Measurements from ENCODE around the gene MAP2K5. TPM values are rescaled to one million over a fixed set of nuclear protein-coding genes. Genes with fewer than 3 reads are reported as not detected.

The MAP2K5 gene
- total and polyA plus RNA-seq, 7 donors, result 9.8 to 24.0 (median 16.5) TPM

DNA sequence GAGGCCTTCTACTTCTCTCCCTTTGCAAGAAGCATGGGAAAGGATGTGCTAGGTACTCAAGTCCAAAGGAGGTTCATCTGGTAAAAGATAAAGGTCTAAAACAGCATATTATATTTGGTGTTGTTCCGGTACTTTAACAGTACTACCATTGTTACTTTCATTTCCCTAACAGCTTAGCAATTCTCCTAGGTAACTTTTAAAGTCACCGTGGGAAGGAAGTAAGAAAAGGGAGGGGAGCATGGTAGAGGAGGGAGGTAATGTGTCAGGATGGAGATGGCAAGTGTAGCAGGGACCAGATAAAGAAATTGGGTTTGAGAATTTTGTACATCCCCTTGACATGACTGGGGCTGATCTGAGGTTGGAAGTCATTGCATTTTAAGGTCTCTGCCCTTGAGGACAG, 193.4 kb downstream of the MAP2K5 start:
- TF ChIP-seq CTCF (IDR thresholded peaks at IDR 0.05), result no peak
- no peak for ATAC-seq
- no peaks in the 10 kb centered on the region for H3K27me3 ChIP-seq (ENCODE audit: insufficient read depth in 3 of 3, low read length in 2 of 3)
- no peak overlapping the region for H3K27ac ChIP-seq
- no peaks in the 10 kb centered on the region for H3K9me3 ChIP-seq
- 19 to 20% (median 20%) methylated on average over 2 of the region's 2 CpGs for WGBS, 3 donors
- no peaks in the 10 kb centered on the region for H3K36me3 ChIP-seq (ENCODE audit: insufficient read depth in 1 of 2, low read depth in 1 of 2)
- H3K4me1 ChIP-seq, result no peaks in the 10 kb centered on the region
- intact Hi-C loops (cut with DNase I), result no loop called here
- no peak for DNase-seq
- no peak overlapping the region for H3K4me3 ChIP-seq

DNA sequence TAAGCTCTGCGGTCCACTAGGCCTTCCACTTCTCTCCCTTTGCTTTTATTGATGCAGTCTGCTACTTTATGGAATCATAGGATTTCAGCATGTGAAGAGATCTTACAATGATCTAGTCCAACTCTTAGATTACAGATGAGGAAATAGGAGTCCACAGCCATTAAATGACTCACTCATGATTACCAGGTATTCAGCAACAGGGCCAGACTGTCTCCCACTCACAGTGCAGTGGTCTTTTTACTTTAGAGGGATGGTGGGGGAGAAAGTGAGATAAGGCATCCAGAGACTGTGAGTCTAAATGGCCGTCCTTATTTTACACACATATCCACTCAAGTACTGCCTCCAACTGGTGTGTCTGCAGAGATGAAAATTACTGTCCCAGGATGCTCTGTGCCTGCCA, 194.3 kb downstream of the MAP2K5 start:
- TF ChIP-seq CTCF (IDR thresholded peaks at IDR 0.05), result no peak
- no peak for ATAC-seq
- Histone ChIP-seq H3K4me1 (no peaks in the 10 kb centered on the region), H3K27me3 (ENCODE audit: insufficient read depth in 3 of 3, low read length in 2 of 3) (no peaks in the 10 kb centered on the region), H3K27ac (no peak overlapping the region), H3K4me3 (no peak overlapping the region), H3K36me3 (ENCODE audit: insufficient read depth in 1 of 2, low read depth in 1 of 2) (no peaks in the 10 kb centered on the region), H3K9me3 (no peaks in the 10 kb centered on the region)
- WGBS, 3 donors, result 84 to 91% (median 86%) methylated on average over 2 of the region's 2 CpGs
- intact Hi-C loops (cut with DNase I), result no loop called here
- DNase-seq, result no peak

DNA sequence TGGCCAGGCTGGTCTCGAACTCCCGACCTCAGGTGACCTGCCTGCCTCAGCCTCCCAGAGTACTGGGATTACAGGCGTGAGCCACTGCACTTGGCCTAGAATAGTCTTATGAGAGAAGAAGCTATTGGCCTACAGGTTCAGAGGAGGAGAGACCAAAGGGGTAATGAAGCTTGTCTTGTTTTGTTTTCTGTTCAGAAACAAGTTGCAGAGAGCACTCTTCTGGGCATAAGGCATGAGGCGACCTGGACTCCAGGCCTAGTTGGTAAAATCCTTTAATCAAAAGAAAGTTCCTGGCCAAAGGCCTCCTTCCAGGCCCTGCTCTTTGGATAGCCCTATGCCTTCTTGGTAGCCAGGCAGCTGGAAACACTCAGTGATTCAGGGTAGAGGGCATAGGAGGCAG, 195.6 kb downstream of the MAP2K5 start:
- intact Hi-C loops (cut with DNase I), result no loop called here
- H3K4me3 ChIP-seq, result no peak overlapping the region
- no peaks in the 10 kb centered on the region for H3K36me3 ChIP-seq (ENCODE audit: insufficient read depth in 1 of 2, low read depth in 1 of 2)
- H3K27ac ChIP-seq, result no peak overlapping the region
- H3K4me1 ChIP-seq, result no peaks in the 10 kb centered on the region
- no peak for ATAC-seq
- no peak for TF ChIP-seq CTCF (IDR thresholded peaks at IDR 0.05)
- 60 to 75% (median 60%) methylated on average over 4 of the region's 4 CpGs for WGBS, 3 donors
- H3K9me3 ChIP-seq, result no peaks in the 10 kb centered on the region
- H3K27me3 ChIP-seq (ENCODE audit: insufficient read depth in 3 of 3, low read length in 2 of 3), result no peaks in the 10 kb centered on the region
- DNase-seq, result no peak

DNA sequence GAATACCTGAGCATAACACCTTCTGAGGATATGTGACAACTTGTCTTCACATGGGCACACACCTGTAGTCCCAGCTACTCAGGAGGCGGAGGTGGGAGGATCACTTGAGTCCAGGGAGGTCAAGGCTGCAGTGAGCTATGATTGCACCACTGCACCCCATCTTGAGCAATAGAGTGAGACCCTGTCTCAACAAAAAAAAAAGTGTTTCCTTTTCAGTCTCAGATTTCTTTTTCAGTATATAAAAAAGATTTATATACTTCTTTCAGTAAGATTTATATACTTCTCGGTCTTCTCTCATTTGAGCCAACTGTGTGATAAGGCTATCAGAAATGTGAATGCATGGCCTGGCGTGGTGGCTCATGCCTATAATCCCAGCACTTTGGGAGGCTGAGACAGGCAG, 197.9 kb downstream of the MAP2K5 start:
- Histone ChIP-seq H3K27ac (no peak overlapping the region), H3K36me3 (ENCODE audit: insufficient read depth in 1 of 2, low read depth in 1 of 2) (no peaks in the 10 kb centered on the region), H3K9me3 (no peaks in the 10 kb centered on the region), H3K27me3 (ENCODE audit: insufficient read depth in 3 of 3, low read length in 2 of 3) (no peaks in the 10 kb centered on the region), H3K4me3 (no peak overlapping the region), H3K4me1 (no peaks in the 10 kb centered on the region)
- WGBS, 3 donors, result 96 to 99% (median 97%) methylated on average over 3 of the region's 3 CpGs
- TF ChIP-seq CTCF (IDR thresholded peaks at IDR 0.05), result no peak
- intact Hi-C loops (cut with DNase I), result no loop called here
- DNase-seq (no peak), ATAC-seq (no peak)

GRCh38 chr15:67741308-67741707, 198.8 kb downstream of the MAP2K5 start:
- Histone ChIP-seq H3K27ac (no peak overlapping the region), H3K4me1 (no peaks in the 10 kb centered on the region), H3K9me3 (no peaks in the 10 kb centered on the region), H3K36me3 (ENCODE audit: insufficient read depth in 1 of 2, low read depth in 1 of 2) (no peaks in the 10 kb centered on the region), H3K27me3 (ENCODE audit: insufficient read depth in 3 of 3, low read length in 2 of 3) (no peaks in the 10 kb centered on the region), H3K4me3 (no peak overlapping the region)
- TF ChIP-seq CTCF (IDR thresholded peaks at IDR 0.05), result no peak
- intact Hi-C loops (cut with DNase I), result no loop called here
- 77 to 79% (median 78%) methylated on average over 2 of the region's 2 CpGs for WGBS, 3 donors
- ATAC-seq, result no peak
- DNase-seq, result no peak

Data from psoas muscle (tissue), 8 donors.